K562 (cell line): Measurements from ENCODE around the gene STEAP1B.

Source experiments
- CEBPB ChIP-seq: fragments of 450-650 bp; IDR thresholded peaks from 2 replicates; pipeline ENCODE4 v1.6.1; 2016; ENCODE audit warnings: missing genetic modification characterization, missing compliant biosample characterization
- EZH2 ChIP-seq: IDR thresholded peaks from 2 replicates; pipeline ENCODE4 v1.6.1; 2012; ENCODE audit warnings: low read depth, mild to moderate bottlenecking, inconsistent platforms, low read length, borderline replicate concordance
- HDAC6 ChIP-seq: IDR thresholded peaks from 2 replicates; pipeline ENCODE4 v1.6.1; 2012; ENCODE audit warnings: low read depth, mild to moderate bottlenecking, control low read depth, inconsistent platforms, low read length, moderate library complexity
- NFE2L1 ChIP-seq: fragments of 450-650 bp; IDR thresholded peaks from 2 replicates; pipeline ENCODE4 v1.6.1; 2016; ENCODE audit warnings: missing genetic modification characterization, low read depth, mild to moderate bottlenecking, missing compliant biosample characterization, moderate library complexity, borderline replicate concordance
- NR4A1 ChIP-seq, 2 experiments: fragments of 250-450 bp in 1 of 2; fragments of 450-650 bp in 1 of 2; sonication (Bioruptor Pico) in 1 of 2; IDR thresholded peaks; 2 replicates each; pipeline versions ENCODE4 v1.4.0 to v1.6.1; 2016 to 2020; ENCODE audit warnings: mild to moderate bottlenecking in 2 of 2, missing compliant biosample characterization in 1 of 2, missing genetic modification characterization in 1 of 2, moderate library complexity in 1 of 2
- SRSF1 ChIP-seq: fragments of 200-400 bp; formaldehyde crosslinking; IDR thresholded peaks from 2 replicates; pipeline ENCODE4 v1.6.1; 2017; ENCODE audit warnings: mild to moderate bottlenecking, low read depth, low read length, moderate library complexity
- TAF1 ChIP-seq: IDR thresholded peaks from 2 replicates; pipeline ENCODE4 v1.6.1; 2011; ENCODE audit warnings: mild to moderate bottlenecking, low read length, moderate library complexity; ENCODE audit not compliant: insufficient read depth, control insufficient read depth, severe bottlenecking; ENCODE audit errors: extremely low read depth
- ZNF23 ChIP-seq: fragments of 250-450 bp; sonication (Bioruptor Pico); IDR thresholded peaks from 2 replicates; pipeline ENCODE4 v1.4.0; 2020; ENCODE audit warnings: mild to moderate bottlenecking
- ZNF77 ChIP-seq: fragments of 250-450 bp; sonication (Bioruptor Pico); IDR thresholded peaks from 2 replicates; pipeline ENCODE4 v1.5.0; 2020
- TF ChIP-seq, protein P1 (sequence below), 3 experiments: IDR thresholded peaks in 2 of 3; conservative IDR thresholded peaks in 1 of 3; 2 replicates each; pipeline ENCODE4 v1.5.1; 2011 to 2012; ENCODE audit warnings: low read length in 3 of 3, mild to moderate bottlenecking in 3 of 3, control low read depth in 2 of 3, improper control_type of control experiment in 1 of 3, inconsistent platforms in 1 of 3, low read depth in 1 of 3, mixed read lengths in 1 of 3, moderate library complexity in 1 of 3; ENCODE audit not compliant: insufficient read depth in 2 of 3
- TF ChIP-seq, protein P2 (sequence below), 2 experiments: fragments of 450-650 bp in 1 of 2; sonication (generic) in 1 of 2; formaldehyde crosslinking in 1 of 2; IDR thresholded peaks in 1 of 2; conservative IDR thresholded peaks in 1 of 2; 2 replicates each; pipeline versions ENCODE4 v1.6.1 to v1.8.1; 2016 to 2023; ENCODE audit warnings: mild to moderate bottlenecking in 2 of 2, moderate library complexity in 2 of 2, inconsistent platforms in 1 of 2, missing genetic modification reagents in 1 of 2
- TF ChIP-seq, protein P3 (sequence below), 2 experiments: fragments of 450-650 bp in 1 of 2; IDR thresholded peaks; 2 replicates each; pipeline ENCODE4 v1.6.1; 2011 to 2017; ENCODE audit warnings: low read depth in 2 of 2, antibody characterized with exemption in 1 of 2, borderline replicate concordance in 1 of 2, low read length in 1 of 2, mild to moderate bottlenecking in 1 of 2, mixed read lengths in 1 of 2; ENCODE audit not compliant: control insufficient read depth in 1 of 2

DNA sequence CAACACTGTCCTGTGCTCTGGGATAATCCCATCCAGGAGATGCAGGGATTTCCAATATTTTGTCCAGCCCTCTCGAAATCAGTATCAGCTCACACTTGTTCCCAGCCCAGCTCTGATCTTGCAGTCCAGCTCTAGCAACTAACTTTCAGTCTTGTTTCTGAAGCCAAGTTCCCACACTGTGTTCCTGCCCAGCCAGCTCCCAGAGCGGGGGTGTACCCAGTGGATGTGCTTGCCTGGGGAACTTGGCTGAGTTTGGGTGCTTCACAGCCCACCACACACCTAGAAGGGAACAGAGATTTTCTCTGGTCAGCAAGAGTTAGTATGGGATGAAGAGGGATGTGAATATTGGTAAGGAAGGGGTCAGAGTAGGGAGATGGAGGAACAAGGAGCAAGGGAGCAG lies 85.6 kb downstream of the STEAP1B start:
- TF ChIP-seq, protein P1, sequence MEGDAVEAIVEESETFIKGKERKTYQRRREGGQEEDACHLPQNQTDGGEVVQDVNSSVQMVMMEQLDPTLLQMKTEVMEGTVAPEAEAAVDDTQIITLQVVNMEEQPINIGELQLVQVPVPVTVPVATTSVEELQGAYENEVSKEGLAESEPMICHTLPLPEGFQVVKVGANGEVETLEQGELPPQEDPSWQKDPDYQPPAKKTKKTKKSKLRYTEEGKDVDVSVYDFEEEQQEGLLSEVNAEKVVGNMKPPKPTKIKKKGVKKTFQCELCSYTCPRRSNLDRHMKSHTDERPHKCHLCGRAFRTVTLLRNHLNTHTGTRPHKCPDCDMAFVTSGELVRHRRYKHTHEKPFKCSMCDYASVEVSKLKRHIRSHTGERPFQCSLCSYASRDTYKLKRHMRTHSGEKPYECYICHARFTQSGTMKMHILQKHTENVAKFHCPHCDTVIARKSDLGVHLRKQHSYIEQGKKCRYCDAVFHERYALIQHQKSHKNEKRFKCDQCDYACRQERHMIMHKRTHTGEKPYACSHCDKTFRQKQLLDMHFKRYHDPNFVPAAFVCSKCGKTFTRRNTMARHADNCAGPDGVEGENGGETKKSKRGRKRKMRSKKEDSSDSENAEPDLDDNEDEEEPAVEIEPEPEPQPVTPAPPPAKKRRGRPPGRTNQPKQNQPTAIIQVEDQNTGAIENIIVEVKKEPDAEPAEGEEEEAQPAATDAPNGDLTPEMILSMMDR (IDR thresholded peaks at IDR 0.05 in 2 of 3, conservative IDR thresholded peaks at IDR 0.05 in 1 of 3; ENCODE audit: insufficient read depth in 2 of 3, low read depth in 1 of 3, low read length in 3 of 3), result no peak
- no peak for TF ChIP-seq TAF1
- TF ChIP-seq ZNF23 (CRISPR knock-in tag), result no peak
- TF ChIP-seq CEBPB (tag), result no peak
- TF ChIP-seq NFE2L1 (tag), result no peak
- no peak for TF ChIP-seq EZH2
- TF ChIP-seq ZNF77 (CRISPR knock-in tag), result no peak
- no peak for TF ChIP-seq HDAC6
- TF ChIP-seq NR4A1 (CRISPR knock-in tag; IDR thresholded peaks at IDR 0.05), result no peak
- no peak for TF ChIP-seq NR4A1 (tag; IDR thresholded peaks at IDR 0.05)
- TF ChIP-seq, protein P2, sequence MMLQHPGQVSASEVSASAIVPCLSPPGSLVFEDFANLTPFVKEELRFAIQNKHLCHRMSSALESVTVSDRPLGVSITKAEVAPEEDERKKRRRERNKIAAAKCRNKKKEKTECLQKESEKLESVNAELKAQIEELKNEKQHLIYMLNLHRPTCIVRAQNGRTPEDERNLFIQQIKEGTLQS (IDR thresholded peaks at IDR 0.05), result no peak
- TF ChIP-seq, protein P2 (CRISPR knock-in tag; conservative IDR thresholded peaks at IDR 0.05), result no peak
- TF ChIP-seq, protein P3, sequence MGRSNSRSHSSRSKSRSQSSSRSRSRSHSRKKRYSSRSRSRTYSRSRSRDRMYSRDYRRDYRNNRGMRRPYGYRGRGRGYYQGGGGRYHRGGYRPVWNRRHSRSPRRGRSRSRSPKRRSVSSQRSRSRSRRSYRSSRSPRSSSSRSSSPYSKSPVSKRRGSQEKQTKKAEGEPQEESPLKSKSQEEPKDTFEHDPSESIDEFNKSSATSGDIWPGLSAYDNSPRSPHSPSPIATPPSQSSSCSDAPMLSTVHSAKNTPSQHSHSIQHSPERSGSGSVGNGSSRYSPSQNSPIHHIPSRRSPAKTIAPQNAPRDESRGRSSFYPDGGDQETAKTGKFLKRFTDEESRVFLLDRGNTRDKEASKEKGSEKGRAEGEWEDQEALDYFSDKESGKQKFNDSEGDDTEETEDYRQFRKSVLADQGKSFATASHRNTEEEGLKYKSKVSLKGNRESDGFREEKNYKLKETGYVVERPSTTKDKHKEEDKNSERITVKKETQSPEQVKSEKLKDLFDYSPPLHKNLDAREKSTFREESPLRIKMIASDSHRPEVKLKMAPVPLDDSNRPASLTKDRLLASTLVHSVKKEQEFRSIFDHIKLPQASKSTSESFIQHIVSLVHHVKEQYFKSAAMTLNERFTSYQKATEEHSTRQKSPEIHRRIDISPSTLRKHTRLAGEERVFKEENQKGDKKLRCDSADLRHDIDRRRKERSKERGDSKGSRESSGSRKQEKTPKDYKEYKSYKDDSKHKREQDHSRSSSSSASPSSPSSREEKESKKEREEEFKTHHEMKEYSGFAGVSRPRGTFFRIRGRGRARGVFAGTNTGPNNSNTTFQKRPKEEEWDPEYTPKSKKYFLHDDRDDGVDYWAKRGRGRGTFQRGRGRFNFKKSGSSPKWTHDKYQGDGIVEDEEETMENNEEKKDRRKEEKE (IDR thresholded peaks at IDR 0.05; ENCODE audit: borderline replicate concordance in 1 of 2, control insufficient read depth in 1 of 2, low read depth in 2 of 2, low read length in 1 of 2), result no peak
- no peak for TF ChIP-seq SRSF1
